Measurements from ENCODE around the gene GALNT16. TPM values are rescaled to one million over a fixed set of nuclear protein-coding genes. Genes with fewer than 3 reads are reported as not detected.

Gene GALNT16
- total RNA-seq, 2 experiments from 2014 or later, result 0.09 TPM; not detected in 1

- Histone ChIP-seq H2AFZ (ENCODE audit: low read length) (no peak overlapping the region), H3K27ac (ENCODE audit: low read depth, low read length, poor library complexity, severe bottlenecking) (no peak overlapping the region), H3K9me3 (ENCODE audit: low read length) (no peaks in the 10 kb centered on the region), H4K20me1 (ENCODE audit: insufficient read depth, low read length) (no peaks in the 10 kb centered on the region), H3K4me1 (ENCODE audit: insufficient read depth, low read length, poor library complexity, severe bottlenecking) (no peaks in the 10 kb centered on the region), H3K4me3 (ENCODE audit: low read depth, low read length, poor library complexity, severe bottlenecking) (no peak overlapping the region), H3K9me2 (ENCODE audit: insufficient read depth, low read length) (no peaks in the 10 kb centered on the region), H3K36me3 (ENCODE audit: insufficient read depth, low read length) (no peaks in the 10 kb centered on the region), H3K4me2 (ENCODE audit: low read length) (no peak overlapping the region), H3K79me2 (ENCODE audit: insufficient read depth, low read depth, low read length) (no peaks in the 10 kb centered on the region)
- CTCF ChIA-PET (ENCODE audit: unreplicated experiment), result no interaction called here
- no TSS peak for BruUV-seq (replicated peaks)
- TF ChIP-seq EZH2phosphoT487 (IDR thresholded peaks at IDR 0.05; ENCODE audit: borderline replicate concordance, low read depth, low read length) (no peak), CTCF (conservative IDR thresholded peaks at IDR 0.05; ENCODE audit: low read length) (no peak)
- DNase-seq (ENCODE audit: low spot score), result no peak
- intact Hi-C loops (cut with micrococcal nuclease; ENCODE audit: unreplicated experiment), result no loop called here
- POLR2A ChIA-PET, result interaction anchor here (1.5 kb wide), 1 partner anchor 22 kb away, joined by 3 read pairs; no protein-coding TSS in a partner anchor
Measured at GRCh38 chr14:69344171-69344570, 84.2 kb downstream of the GALNT16 start.

- ChIA-PET CTCF (ENCODE audit: unreplicated experiment) (no interaction called here), POLR2A (interaction anchor here (0.6 to 1.5 kb wide), 2 partner anchors 21 to 214 kb away, joined by 3 read pairs; no protein-coding TSS in a partner anchor)
- Histone ChIP-seq H3K27ac (ENCODE audit: low read depth, low read length, poor library complexity, severe bottlenecking) (no peak overlapping the region), H4K20me1 (ENCODE audit: insufficient read depth, low read length) (no peaks in the 10 kb centered on the region), H3K79me2 (ENCODE audit: insufficient read depth, low read depth, low read length) (no peaks in the 10 kb centered on the region), H3K36me3 (ENCODE audit: insufficient read depth, low read length) (no peaks in the 10 kb centered on the region), H2AFZ (ENCODE audit: low read length) (no peak overlapping the region), H3K4me1 (ENCODE audit: insufficient read depth, low read length, poor library complexity, severe bottlenecking) (no peaks in the 10 kb centered on the region), H3K4me2 (ENCODE audit: low read length) (no peak overlapping the region), H3K9me2 (ENCODE audit: insufficient read depth, low read length) (no peaks in the 10 kb centered on the region), H3K4me3 (ENCODE audit: low read depth, low read length, poor library complexity, severe bottlenecking) (no peak overlapping the region), H3K9me3 (ENCODE audit: low read length) (no peaks in the 10 kb centered on the region)
- intact Hi-C loops (cut with micrococcal nuclease; ENCODE audit: unreplicated experiment), result no loop called here
- TF ChIP-seq CTCF (conservative IDR thresholded peaks at IDR 0.05; ENCODE audit: low read length), result no peak
- TF ChIP-seq EZH2phosphoT487 (IDR thresholded peaks at IDR 0.05; ENCODE audit: borderline replicate concordance, low read depth, low read length), result no peak
- no peak for DNase-seq (ENCODE audit: low spot score)
- no TSS peak for BruUV-seq (replicated peaks)
Measured at GRCh38 chr14:69345402-69345801, 85.4 kb downstream of the GALNT16 start.

- H3K4me3 ChIP-seq (ENCODE audit: low read depth, low read length, poor library complexity, severe bottlenecking), result no peak overlapping the region
- H2AFZ ChIP-seq (ENCODE audit: low read length), result no peak overlapping the region
- H3K79me2 ChIP-seq (ENCODE audit: insufficient read depth, low read depth, low read length), result no peaks in the 10 kb centered on the region
- H3K4me2 ChIP-seq (ENCODE audit: low read length), result no peak overlapping the region
- H3K27ac ChIP-seq (ENCODE audit: low read depth, low read length, poor library complexity, severe bottlenecking), result no peak overlapping the region
- no peak for TF ChIP-seq EZH2phosphoT487 (IDR thresholded peaks at IDR 0.05; ENCODE audit: borderline replicate concordance, low read depth, low read length)
- TF ChIP-seq CTCF (conservative IDR thresholded peaks at IDR 0.05; ENCODE audit: low read length), result peak; percentile 70
- DNase-seq (ENCODE audit: low spot score), result no peak
- peaks cover 7% of the 10 kb centered on the region for H3K4me1 ChIP-seq (ENCODE audit: insufficient read depth, low read length, poor library complexity, severe bottlenecking)
- H3K9me2 ChIP-seq (ENCODE audit: insufficient read depth, low read length), result no peaks in the 10 kb centered on the region
- no TSS peak for BruUV-seq (replicated peaks)
- H3K9me3 ChIP-seq (ENCODE audit: low read length), result no peaks in the 10 kb centered on the region
- H3K36me3 ChIP-seq (ENCODE audit: insufficient read depth, low read length), result no peaks in the 10 kb centered on the region
- H4K20me1 ChIP-seq (ENCODE audit: insufficient read depth, low read length), result no peaks in the 10 kb centered on the region
- ChIA-PET CTCF (ENCODE audit: unreplicated experiment) (no interaction called here), POLR2A (no interaction called here)
- intact Hi-C loops (cut with micrococcal nuclease; ENCODE audit: unreplicated experiment), result no loop called here
Measured at GRCh38 chr14:69346710-69347109, 86.8 kb downstream of the GALNT16 start.

All from OCI-LY7 (cell line).